Heart left ventricle (tissue), 13 donors: ENCODE results near the gene TDRD1.

Experiments
- CTCF ChIP-seq, 12 donors: fragments of 200-600 bp; sonication (generic) in 4 of 12; IDR thresholded peaks; one replicate each; pipeline versions ENCODE4 v1.5.0 to v1.8.0; 2018 to 2022; ENCODE audit warnings: antibody characterized with exemption in 12 of 12, mild to moderate bottlenecking in 5 of 12
- POLR2A ChIP-seq, 2 donors: fragments of 450-650 bp; IDR thresholded peaks; one replicate each; pipeline ENCODE4 v1.6.1; 2017; ENCODE audit warnings: antibody characterized with exemption in 2 of 2, mild to moderate bottlenecking in 2 of 2, moderate library complexity in 2 of 2
- donor health status: ischemic (EF 13 %, LVEDD 7.1; RV severe dilation, severe dysfunction).
- donor health status: DM: no; HTN: yes; CAD: no.
- donor health status: DM: no; HTN: no; CAD: no.
- donor health status: ischemic (EF 25% LVEDD 6.9; RV normal size, moderate dysfunction).
- donor health status: ischemic (EF 25% LVEDD 5.7; RV mildly dilated, moderate dysfunction).
- donor health status: ischemic (EF 35%, LVEDD 5.7; RV mildly dilated, moderate dysfunction).
- donor health status: nonischemic (EF 11% LVEDD 7.7; RV severe dilation, severe dysfunction).
- donor health status: DM: yes; HTN: yes; CAD: no.
- donor health status: PGD.
- donor health status: ischemic (EF 29% LVEDD 5.4; RV normal size, mild dysfunction).
- donor health status: nonischemic (EF 23%, LVEDD 6.1; RV moderate dilation, normal function).

- no peak for TF ChIP-seq CTCF (IDR thresholded peaks at IDR 0.05)
- no peak for TF ChIP-seq POLR2A (IDR thresholded peaks at IDR 0.05)
Measured at GRCh38 chr10:114252883-114253282, 73.7 kb downstream of the TDRD1 start.
